GM21381 (cell line): ENCODE measurements around the gene KHSRP.
"Not testable (repeated sequence)": the region's sequence is repeated elsewhere in the genome, so short reads cannot be mapped to it uniquely, and the experiment has no call there.

Experiments used
- ATAC-seq: cut with Tn5 transposase; IDR thresholded peaks from one replicate; pipeline ENCODE4 v1.9.1; 2021; ENCODE audit warnings: mild to moderate bottlenecking, moderate library complexity; ENCODE audit not compliant: unreplicated experiment

Gene KHSRP

GRCh38 chr19:6418562-6418932, 6.1 kb downstream of the KHSRP start:
- no peak for ATAC-seq

- ATAC-seq: no peak
Observed at GRCh38 chr19:6417713-6418561, 6.7 kb downstream of the KHSRP start.

- ATAC-seq: no peak
Observed at GRCh38 chr19:6416658-6417405, 7.8 kb downstream of the KHSRP start.

- no peak for ATAC-seq
Observed at GRCh38 chr19:6415591-6416190, 8.9 kb downstream of the KHSRP start.

- ATAC-seq: no peak
Observed at GRCh38 chr19:6414793-6415590, 9.6 kb downstream of the KHSRP start.

GRCh38 chr19:6413721-6414643, 10.6 kb downstream of the KHSRP start:
- no peak for ATAC-seq

GRCh38 chr19:6413291-6413690, 11.3 kb downstream of the KHSRP start:
- no peak for ATAC-seq

GRCh38 chr19:6412447-6413091, 12.0 kb downstream of the KHSRP start:
- ATAC-seq: no peak

GRCh38 chr19:6412061-6412446, 12.6 kb downstream of the KHSRP start:
- ATAC-seq: no peak

- ATAC-seq: no peak
Observed at GRCh38 chr19:6409346-6409745, 15.3 kb downstream of the KHSRP start.

GRCh38 chr19:6406401-6406800, 18.2 kb downstream of the KHSRP start:
- no peak for ATAC-seq

GRCh38 chr19:6402837-6403608, 21.6 kb downstream of the KHSRP start:
- ATAC-seq: no peak

GRCh38 chr19:6402058-6402457, 22.6 kb downstream of the KHSRP start:
- ATAC-seq: no peak

- ATAC-seq: not testable (repeated sequence)
Observed at GRCh38 chr19:6400062-6400944, 24.3 kb downstream of the KHSRP start.

- ATAC-seq: no peak
Observed at GRCh38 chr19:6396305-6396704, 28.3 kb downstream of the KHSRP start.

GRCh38 chr19:6394831-6395230, 29.8 kb downstream of the KHSRP start:
- no peak for ATAC-seq

GRCh38 chr19:6393983-6394412, 30.6 kb downstream of the KHSRP start:
- peak; percentile 5 for ATAC-seq
